ENCODE data around the gene ATG9A.

ATG9A gene

GRCh38 chr2:219252900-219253752 lies 23.7 kb upstream of the ATG9A start, which contains the start of gene TUBA4B:
Gene TUBA4B (plus strand): TSS chr2:219253243. CDS start chr2:219253408, 165 bp downstream.
- DNase-seq (ENCODE audit: insufficient read length, low spot score) (no peak), FAIRE-seq (peak; percentile 21)

- FAIRE-seq, result peak; percentile 62
- DNase-seq (ENCODE audit: insufficient read length, low spot score), result no peak
These were observed 23.1 kb upstream of the ATG9A start for GRCh38 chr2:219252570-219252899.

GRCh38 chr2:219252084-219252483 lies 22.6 kb upstream of the ATG9A start:
- no peak for DNase-seq (ENCODE audit: insufficient read length, low spot score)
- peak; percentile 66 for FAIRE-seq

- FAIRE-seq (no peak), DNase-seq (ENCODE audit: insufficient read length, low spot score) (no peak)
These were observed 22.2 kb upstream of the ATG9A start for GRCh38 chr2:219251656-219252055.

GRCh38 chr2:219250049-219250781 lies 20.8 kb upstream of the ATG9A start:
- DNase-seq (ENCODE audit: insufficient read length, low spot score) (no peak), FAIRE-seq (no peak)

- FAIRE-seq (peak; percentile 93), DNase-seq (ENCODE audit: insufficient read length, low spot score) (no peak)
These were observed 20.0 kb upstream of the ATG9A start for GRCh38 chr2:219249203-219249980.

- DNase-seq (ENCODE audit: insufficient read length, low spot score), result no peak
- FAIRE-seq, result peak; percentile 33
These were observed 19.4 kb upstream of the ATG9A start for GRCh38 chr2:219248845-219249202.

- FAIRE-seq, result no peak
- DNase-seq (ENCODE audit: insufficient read length, low spot score), result no peak
These were observed 18.5 kb upstream of the ATG9A start for GRCh38 chr2:219247678-219248642.

- DNase-seq (ENCODE audit: insufficient read length, low spot score) (no peak), FAIRE-seq (no peak)
These were observed 17.1 kb upstream of the ATG9A start for GRCh38 chr2:219246559-219246958.

- DNase-seq (ENCODE audit: insufficient read length, low spot score), result no peak
- FAIRE-seq, result peak; percentile 48
These were observed 16.4 kb upstream of the ATG9A start for GRCh38 chr2:219245899-219246230.

GRCh38 chr2:219245148-219245898 lies 15.9 kb upstream of the ATG9A start, which contains the start of the genes GLB1L and STK16:
Gene GLB1L (minus strand): TSS chr2:219245444. CDS start chr2:219243573, 1,871 bp downstream.
Gene STK16 (plus strand): TSS chr2:219245479. CDS start chr2:219246000, 521 bp downstream.
- DNase-seq (ENCODE audit: insufficient read length, low spot score), result peak; percentile 89
- peak; percentile 89 for FAIRE-seq

- DNase-seq (ENCODE audit: insufficient read length, low spot score) (no peak), FAIRE-seq (peak; percentile 71)
These were observed 15.3 kb upstream of the ATG9A start for GRCh38 chr2:219244789-219245147.

GRCh38 chr2:219243291-219243761 lies 13.9 kb upstream of the ATG9A start:
- FAIRE-seq (no peak), DNase-seq (ENCODE audit: insufficient read length, low spot score) (no peak)

- FAIRE-seq, result no peak
- no peak for DNase-seq (ENCODE audit: insufficient read length, low spot score)
These were observed 4.9 kb upstream of the ATG9A start for GRCh38 chr2:219234331-219234730.

- FAIRE-seq (peak; percentile 74), DNase-seq (ENCODE audit: insufficient read length, low spot score) (no peak)
These were observed 664 bp upstream of the ATG9A start for GRCh38 chr2:219230059-219230540.

GRCh38 chr2:219228911-219229304 lies 528 bp downstream of the ATG9A start:
- FAIRE-seq (no peak), DNase-seq (ENCODE audit: insufficient read length, low spot score) (no peak)

- no peak for FAIRE-seq
- DNase-seq (ENCODE audit: insufficient read length, low spot score), result no peak
These were observed 1.2 kb downstream of the ATG9A start for GRCh38 chr2:219228041-219228910.

GRCh38 chr2:219225350-219225749 lies 4.1 kb downstream of the ATG9A start:
- DNase-seq (ENCODE audit: insufficient read length, low spot score), result no peak
- no peak for FAIRE-seq

Data from GM19239 (cell line).